GM12878 (cell line): ENCODE measurements around the gene KIRREL1. TPM values are rescaled to one million over a fixed set of nuclear protein-coding genes. Genes with fewer than 3 reads are reported as not detected.

Source experiments
- ATAC-seq: fragments of 200-7000 bp; cut with Tn5 transposase; 3 replicates; pipeline ENCODE4 v1.9.1; 2020; ENCODE audit warnings: mild to moderate bottlenecking, moderate library complexity
- BruUV-seq: library from RNA; stranded (reverse); fragments of 400-500 nt; replicated peaks from 2 replicates; lab custom pipeline; 2021; lab: Mats Ljungman, UMichigan
- CTCF ChIA-PET: fragments of 300-600 bp; sonication (Branson Sonifier 250); formaldehyde crosslinking; extraction: SDS; loops from one replicate; lab custom pipeline; 2021; ENCODE audit warnings: inconsistent platforms; lab: Yijun Ruan, JAX
- POLR2A ChIA-PET: fragments of 350-600 bp; formaldehyde crosslinking; extraction: SDS; loops from one replicate; lab custom pipeline; 2021; ENCODE audit warnings: inconsistent platforms; lab: Charles Lee
- RAD21 ChIA-PET: fragments of 300-600 bp; sonication (Branson Sonifier 250); formaldehyde crosslinking; loops from one replicate; lab custom pipeline; 2023; ENCODE audit warnings: antibody characterized with exemption; ENCODE audit not compliant: unreplicated experiment; lab: Charles Lee
- SMC1A ChIA-PET: fragments of 300-600 bp; sonication (Branson Sonifier 250); formaldehyde crosslinking; loops from one replicate; lab custom pipeline; 2023; ENCODE audit not compliant: unreplicated experiment, uncharacterized antibody; lab: Charles Lee
- DNase-seq: peaks from one replicate; pipeline ENCODE4 v3.0.0-alpha.2; 2011; ENCODE audit warnings: low read depth, low spot score
- FAIRE-seq: peaks from 3 replicates; lab custom pipeline; 2011; peaks lifted over from hg19 to GRCh38; lab: Jason Lieb, UNC
- H2AFZ ChIP-seq: 2 replicates; pipeline ENCODE4 v1.6.0; 2011; ENCODE audit warnings: low read depth, low read length, control low read depth; ENCODE audit not compliant: control insufficient read depth
- H3K27ac ChIP-seq: 2 replicates; pipeline ENCODE4 v1.5.1; 2011; ENCODE audit warnings: control low read depth; ENCODE audit not compliant: control insufficient read depth, insufficient read depth
- H3K27me3 ChIP-seq, 2 experiments: replicated peaks in 1 of 2; 2 replicates each; pipeline versions ENCODE4 v1.6.0 to v1.6.1; 2011; ENCODE audit warnings: low read length in 1 of 2; ENCODE audit not compliant: control insufficient read depth in 2 of 2, insufficient read depth in 2 of 2
- H3K36me3 ChIP-seq, 2 experiments: 2 replicates each; pipeline ENCODE4 v1.5.1; 2011; ENCODE audit warnings: low read length in 1 of 2; ENCODE audit not compliant: control insufficient read depth in 2 of 2, insufficient read depth in 2 of 2
- H3K4me1 ChIP-seq: 2 replicates; pipeline ENCODE4 v1.6.1; 2011; ENCODE audit warnings: mild to moderate bottlenecking, low read length, moderate library complexity, mixed read lengths; ENCODE audit not compliant: control insufficient read depth, insufficient read depth
- H3K4me2 ChIP-seq: 2 replicates; pipeline ENCODE4 v1.6.0; 2011; ENCODE audit warnings: control low read depth; ENCODE audit not compliant: control insufficient read depth, insufficient read depth
- H3K4me3 ChIP-seq: fragments of 200-600 bp; sonication (generic); 2 replicates; pipeline ENCODE4 v1.5.1; 2016
- H3K79me2 ChIP-seq: 2 replicates; pipeline ENCODE4 v1.6.0; 2011; ENCODE audit warnings: low read length; ENCODE audit not compliant: control insufficient read depth, insufficient read depth
- H3K9ac ChIP-seq: 2 replicates; pipeline ENCODE4 v1.8.0; 2011; ENCODE audit warnings: low read length, control low read depth, mixed read lengths; ENCODE audit not compliant: control insufficient read depth, insufficient read depth
- H3K9me3 ChIP-seq: replicated peaks from 3 replicates; pipeline ENCODE4 v1.5.1; 2011; ENCODE audit warnings: mild to moderate bottlenecking, low read length; ENCODE audit not compliant: control insufficient read depth, insufficient read depth
- H4K20me1 ChIP-seq: 2 replicates; pipeline ENCODE4 v1.6.0; 2011; ENCODE audit not compliant: control insufficient read depth, insufficient read depth
- ESRRA ChIP-seq: IDR thresholded peaks from 2 replicates; pipeline ENCODE4 v1.6.1; 2012; ENCODE audit warnings: mild to moderate bottlenecking, low read length, improper control_type of control experiment
- HDAC2 ChIP-seq: fragments of 200-600 bp; sonication (generic); IDR thresholded peaks from 2 replicates; pipeline ENCODE4 v1.6.1; 2017
- JUND ChIP-seq: IDR thresholded peaks from 2 replicates; pipeline ENCODE4 v1.6.1; 2012; ENCODE audit warnings: low read depth, mild to moderate bottlenecking, low read length, improper control_type of control experiment, moderate library complexity
- KDM1A ChIP-seq: fragments of 200-600 bp; sonication (generic); IDR thresholded peaks from 2 replicates; pipeline ENCODE4 v1.6.1; 2016; ENCODE audit warnings: borderline replicate concordance
- MYB ChIP-seq: fragments of 150-350 bp; IDR thresholded peaks from 2 replicates; pipeline ENCODE4 v1.6.1; 2014; ENCODE audit warnings: mild to moderate bottlenecking, low read depth, low read length, borderline replicate concordance
- SMAD1 ChIP-seq: fragments of 450-650 bp; IDR thresholded peaks from 2 replicates; pipeline ENCODE4 v1.6.1; 2018; ENCODE audit warnings: mild to moderate bottlenecking, low read depth; ENCODE audit not compliant: partially characterized antibody
- SMARCA5 ChIP-seq: fragments of 450-650 bp; IDR thresholded peaks from 2 replicates; pipeline ENCODE4 v1.6.1; 2017; ENCODE audit warnings: mild to moderate bottlenecking
- ZSCAN29 ChIP-seq: fragments of 450-650 bp; IDR thresholded peaks from 2 replicates; pipeline ENCODE4 v1.6.1; 2017; ENCODE audit warnings: mild to moderate bottlenecking, moderate library complexity
- WGBS: methylation state at CpG from one replicate; pipeline ENCODE4 v1.1.6; 2016; ENCODE audit warnings: low lambda C conversion rate; ENCODE audit not compliant: insufficient replicate concordance, insufficient coverage; ENCODE audit errors: missing lambda C conversion rate; 5-methylcytosine and 5-hydroxymethylcytosine counted together
- in situ Hi-C: fragments of 300-500 bp; cut with MboI; formaldehyde crosslinking; loops from 9 replicates; pipeline ENCODE4 v1.14.3; 2018; ENCODE audit warnings: mixed read lengths
- intact Hi-C: fragments of 100-400 bp; cut with micrococcal nuclease; formaldehyde crosslinking; loops from one replicate; pipeline ENCODE4 v1.14.2; 2022; ENCODE audit not compliant: unreplicated experiment
- polyA plus RNA-seq, 11 experiments: library from polyadenylated mRNA; depleted of rRNA in 4 of 11; unstranded in 6 of 11; stranded (reverse) in 5 of 11; fragments of >200 nt; fragmentation: Nextera tagmentation in 4 of 11; fragmentation: Illumina TruSeq in 1 of 11; extraction: Ambion mirVana in 4 of 11; extraction: Trizol in 1 of 11; gene quantifications; 1 replicate in 1 of 11; 2 replicates in 10 of 11; pipeline versions ENCODE4 v1.2.1 to v1.2.3, GENCODE V29; 2011 to 2016; ENCODE audit warnings: inconsistent platforms in 2 of 11, missing spikeins in 2 of 11, low read depth in 1 of 11
- total RNA-seq, 4 experiments: library from RNA; depleted of rRNA in 3 of 4; stranded (reverse); fragments of >200 nt in 3 of 4; fragmentation: Illumina TruSeq in 1 of 4; extraction: Trizol in 1 of 4; gene quantifications; 2 replicates each; pipeline versions ENCODE4 v1.2.1 to v1.2.3, GENCODE V29; 2013 to 2021
- TF ChIP-seq, protein P1 (sequence below): fragments of 450-650 bp; IDR thresholded peaks from 2 replicates; pipeline ENCODE4 v1.6.1; 2017; ENCODE audit warnings: borderline replicate concordance
- TF ChIP-seq, protein P2 (sequence below): fragments of 450-650 bp; formaldehyde crosslinking; IDR thresholded peaks from 2 replicates; pipeline ENCODE4 v1.4.0; 2022; ENCODE audit warnings: mild to moderate bottlenecking, moderate library complexity

KIRREL1 gene
- total and polyA plus RNA-seq, 10 of the 15 experiments (the other 5 are each of a cell fraction or from before 2014, with no cell fraction given), result 0.15 TPM; not detected in 9

- H3K4me2 ChIP-seq, result no peak overlapping the region
- H3K36me3 ChIP-seq, result no peaks in the 10 kb centered on the region
- RAD21 ChIA-PET, result no interaction called here
- DNase-seq, result no peak
- no peak overlapping the region for H3K4me3 ChIP-seq
- H3K4me1 ChIP-seq, result no peaks in the 10 kb centered on the region
- H3K9me3 ChIP-seq, result no peaks in the 10 kb centered on the region
- H4K20me1 ChIP-seq, result no peaks in the 10 kb centered on the region; the same call in 1 of the 2 replicates
- FAIRE-seq, result no peak
- no TSS peak for BruUV-seq
- POLR2A ChIA-PET, result no interaction called here
- no peak overlapping the region for H3K27ac ChIP-seq
- no peak for ATAC-seq
- WGBS, result 43% methylated on average over 16 of the region's 16 CpGs
- SMC1A ChIA-PET, result interaction anchor here (1.4 kb wide), 1 partner anchor 36 kb away, joined by 3 read pairs; no protein-coding TSS in a partner anchor
- TF ChIP-seq ESRRA, result no peak
- H2AFZ ChIP-seq, result no peak overlapping the region
- intact Hi-C loops (loop anchor here (5.0 kb wide), 1 partner anchor 97 kb away; the partner anchor contains the start of gene KIRREL1), in situ Hi-C loops (no loop called here)
- H3K27me3 ChIP-seq, result peaks cover 0 to 4% of the 10 kb centered on the region in 2 experiments; a peak in 3 of 4 replicates
- H3K79me2 ChIP-seq, result no peaks in the 10 kb centered on the region
- no peak overlapping the region for H3K9ac ChIP-seq
- CTCF ChIA-PET, result interaction anchor here (1.5 kb wide), 1 partner anchor 8 kb away, joined by 4 read pairs; no protein-coding TSS in a partner anchor
Measured at GRCh38 chr1:158089476-158089875, 96.0 kb downstream of the KIRREL1 start.

GRCh38 chr1:158089925-158090637 is 96.6 kb downstream of the KIRREL1 start:
- DNase-seq (no peak), ATAC-seq (no peak), FAIRE-seq (no peak)
- POLR2A ChIA-PET, result no interaction called here
- BruUV-seq, result no TSS peak
- in situ Hi-C loops, result no loop called here
- no peak overlapping the region for H2AFZ ChIP-seq
- H4K20me1 ChIP-seq, result no peaks in the 10 kb centered on the region; the same call in 1 of the 2 replicates
- SMC1A ChIA-PET, result no interaction called here
- H3K4me3 ChIP-seq, result no peak overlapping the region
- H3K79me2 ChIP-seq, result no peaks in the 10 kb centered on the region
- no peak overlapping the region for H3K9ac ChIP-seq
- H3K9me3 ChIP-seq, result no peaks in the 10 kb centered on the region
- intact Hi-C loops, result loop anchor here (5.0 kb wide), 1 partner anchor 98 kb away; the partner anchor contains the start of gene KIRREL1
- 15% methylated on average over 8 of the region's 9 CpGs for WGBS
- RAD21 ChIA-PET, result no interaction called here
- no peaks in the 10 kb centered on the region for H3K36me3 ChIP-seq
- no peaks in the 10 kb centered on the region for H3K4me1 ChIP-seq
- no peak overlapping the region for H3K4me2 ChIP-seq
- H3K27me3 ChIP-seq, result peaks cover 0 to 4% of the 10 kb centered on the region in 2 experiments; a peak in 3 of 4 replicates
- no peak overlapping the region for H3K27ac ChIP-seq
- CTCF ChIA-PET, result no interaction called here
- no peak for TF ChIP-seq MYB
- no peak for TF ChIP-seq KDM1A
- no peak for TF ChIP-seq SMAD1
- no peak for TF ChIP-seq JUND
- TF ChIP-seq, protein P1, sequence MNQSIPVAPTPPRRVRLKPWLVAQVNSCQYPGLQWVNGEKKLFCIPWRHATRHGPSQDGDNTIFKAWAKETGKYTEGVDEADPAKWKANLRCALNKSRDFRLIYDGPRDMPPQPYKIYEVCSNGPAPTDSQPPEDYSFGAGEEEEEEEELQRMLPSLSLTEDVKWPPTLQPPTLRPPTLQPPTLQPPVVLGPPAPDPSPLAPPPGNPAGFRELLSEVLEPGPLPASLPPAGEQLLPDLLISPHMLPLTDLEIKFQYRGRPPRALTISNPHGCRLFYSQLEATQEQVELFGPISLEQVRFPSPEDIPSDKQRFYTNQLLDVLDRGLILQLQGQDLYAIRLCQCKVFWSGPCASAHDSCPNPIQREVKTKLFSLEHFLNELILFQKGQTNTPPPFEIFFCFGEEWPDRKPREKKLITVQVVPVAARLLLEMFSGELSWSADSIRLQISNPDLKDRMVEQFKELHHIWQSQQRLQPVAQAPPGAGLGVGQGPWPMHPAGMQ, result no peak
- no peak for TF ChIP-seq HDAC2
- TF ChIP-seq, protein P2, sequence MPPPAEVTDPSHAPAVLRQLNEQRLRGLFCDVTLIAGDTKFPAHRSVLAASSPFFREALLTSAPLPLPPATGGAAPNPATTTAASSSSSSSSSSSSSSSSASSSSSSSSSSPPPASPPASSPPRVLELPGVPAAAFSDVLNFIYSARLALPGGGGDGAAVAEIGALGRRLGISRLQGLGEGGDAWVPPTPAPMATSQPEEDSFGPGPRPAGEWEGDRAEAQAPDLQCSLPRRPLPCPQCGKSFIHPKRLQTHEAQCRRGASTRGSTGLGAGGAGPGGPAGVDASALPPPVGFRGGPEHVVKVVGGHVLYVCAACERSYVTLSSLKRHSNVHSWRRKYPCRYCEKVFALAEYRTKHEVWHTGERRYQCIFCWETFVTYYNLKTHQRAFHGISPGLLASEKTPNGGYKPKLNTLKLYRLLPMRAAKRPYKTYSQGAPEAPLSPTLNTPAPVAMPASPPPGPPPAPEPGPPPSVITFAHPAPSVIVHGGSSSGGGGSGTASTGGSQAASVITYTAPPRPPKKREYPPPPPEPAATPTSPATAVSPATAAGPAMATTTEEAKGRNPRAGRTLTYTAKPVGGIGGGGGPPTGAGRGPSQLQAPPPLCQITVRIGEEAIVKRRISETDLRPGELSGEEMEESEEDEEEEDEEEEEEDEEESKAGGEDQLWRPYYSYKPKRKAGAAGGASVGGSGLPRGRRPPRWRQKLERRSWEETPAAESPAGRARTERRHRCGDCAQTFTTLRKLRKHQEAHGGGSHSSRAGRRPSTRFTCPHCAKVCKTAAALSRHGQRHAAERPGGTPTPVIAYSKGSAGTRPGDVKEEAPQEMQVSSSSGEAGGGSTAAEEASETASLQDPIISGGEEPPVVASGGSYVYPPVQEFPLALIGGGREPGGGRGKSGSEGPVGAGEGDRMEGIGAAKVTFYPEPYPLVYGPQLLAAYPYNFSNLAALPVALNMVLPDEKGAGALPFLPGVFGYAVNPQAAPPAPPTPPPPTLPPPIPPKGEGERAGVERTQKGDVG (CRISPR knock-in tag), result no peak
- TF ChIP-seq SMARCA5, result no peak
- no peak for TF ChIP-seq ZSCAN29
